Panc1 (cell line): ENCODE results near the gene ADAMTS15.

Experiments
- POLR2AphosphoS5 ChIP-seq: IDR thresholded peaks from 2 replicates; pipeline ENCODE4 v1.6.1; 2012; ENCODE audit warnings: mild to moderate bottlenecking, low read depth, low read length, moderate library complexity
- SIN3A ChIP-seq: IDR thresholded peaks from 2 replicates; pipeline ENCODE4 v1.6.1; 2012; ENCODE audit warnings: low read depth, mild to moderate bottlenecking, low read length, moderate library complexity, borderline replicate concordance; ENCODE audit not compliant: insufficient read depth
- TF ChIP-seq, protein P1 (sequence below): fragments of 450-650 bp; IDR thresholded peaks from 2 replicates; pipeline ENCODE4 v1.5.1; 2017; ENCODE audit warnings: mild to moderate bottlenecking

DNA sequence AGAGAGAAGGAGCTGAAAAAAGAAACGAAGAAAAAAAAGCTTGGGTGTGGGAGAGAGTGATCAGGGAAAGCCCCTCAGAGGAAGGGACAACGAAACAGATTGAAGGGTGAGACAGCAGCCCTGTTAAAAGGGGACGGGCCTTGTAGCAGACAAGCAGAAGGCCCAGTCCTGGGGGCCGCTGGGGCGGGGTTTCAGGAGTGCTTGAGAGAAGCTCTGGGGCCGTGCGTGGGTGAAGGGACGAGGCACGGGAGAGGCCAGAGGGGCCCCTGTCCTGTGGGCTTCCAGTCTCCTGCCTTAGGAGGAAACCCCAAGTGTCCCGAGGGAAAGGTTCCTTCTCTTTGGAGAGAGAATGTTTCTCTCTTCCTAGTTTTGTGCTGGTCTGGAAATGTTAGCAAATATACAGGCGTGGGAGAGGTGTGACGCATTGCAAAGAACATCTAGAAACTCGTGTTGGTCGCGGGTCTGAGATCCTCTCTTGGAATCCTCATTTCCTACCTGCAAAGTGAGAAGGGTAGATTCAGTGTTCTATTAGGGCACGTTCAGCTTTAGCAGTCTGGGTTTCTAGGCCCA lies 28.6 kb downstream of the ADAMTS15 start:
- TF ChIP-seq, protein P1, sequence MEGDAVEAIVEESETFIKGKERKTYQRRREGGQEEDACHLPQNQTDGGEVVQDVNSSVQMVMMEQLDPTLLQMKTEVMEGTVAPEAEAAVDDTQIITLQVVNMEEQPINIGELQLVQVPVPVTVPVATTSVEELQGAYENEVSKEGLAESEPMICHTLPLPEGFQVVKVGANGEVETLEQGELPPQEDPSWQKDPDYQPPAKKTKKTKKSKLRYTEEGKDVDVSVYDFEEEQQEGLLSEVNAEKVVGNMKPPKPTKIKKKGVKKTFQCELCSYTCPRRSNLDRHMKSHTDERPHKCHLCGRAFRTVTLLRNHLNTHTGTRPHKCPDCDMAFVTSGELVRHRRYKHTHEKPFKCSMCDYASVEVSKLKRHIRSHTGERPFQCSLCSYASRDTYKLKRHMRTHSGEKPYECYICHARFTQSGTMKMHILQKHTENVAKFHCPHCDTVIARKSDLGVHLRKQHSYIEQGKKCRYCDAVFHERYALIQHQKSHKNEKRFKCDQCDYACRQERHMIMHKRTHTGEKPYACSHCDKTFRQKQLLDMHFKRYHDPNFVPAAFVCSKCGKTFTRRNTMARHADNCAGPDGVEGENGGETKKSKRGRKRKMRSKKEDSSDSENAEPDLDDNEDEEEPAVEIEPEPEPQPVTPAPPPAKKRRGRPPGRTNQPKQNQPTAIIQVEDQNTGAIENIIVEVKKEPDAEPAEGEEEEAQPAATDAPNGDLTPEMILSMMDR, result no peak
- TF ChIP-seq POLR2AphosphoS5 (no peak), SIN3A (no peak)
